H9 (cell line): ENCODE data around the gene GLB1L2. TPM values are rescaled to one million over a fixed set of nuclear protein-coding genes. Genes with fewer than 3 reads are reported as not detected.

Source experiments
- DNase-seq: peaks from one replicate; pipeline ENCODE4 v3.0.0-alpha.2; 2017
- H2AFZ ChIP-seq: one replicate; pipeline ENCODE4 v1.6.1; 2013; ENCODE audit warnings: mild to moderate bottlenecking, low read length, control low read depth, moderate library complexity
- H2AK5ac ChIP-seq: 2 replicates; pipeline ENCODE4 v1.6.1; 2013; ENCODE audit warnings: low read length, control low read depth, mixed read lengths; ENCODE audit not compliant: insufficient read length
- H2BK120ac ChIP-seq: one replicate; pipeline ENCODE4 v1.6.1; 2013; ENCODE audit warnings: low read depth, mild to moderate bottlenecking, low read length, control low read depth, inconsistent platforms; ENCODE audit not compliant: poor library complexity, severe bottlenecking
- H2BK12ac ChIP-seq: 2 replicates; pipeline ENCODE4 v1.6.1; 2013; ENCODE audit warnings: low read length, control low read depth, mixed read lengths, low read depth; ENCODE audit not compliant: insufficient read length
- H2BK15ac ChIP-seq: 2 replicates; pipeline ENCODE4 v1.6.1; 2013; ENCODE audit warnings: low read depth, low read length, control low read depth
- H2BK20ac ChIP-seq: one replicate; pipeline ENCODE4 v1.6.1; 2013; ENCODE audit warnings: low read depth, mild to moderate bottlenecking, low read length, control low read depth, inconsistent platforms; ENCODE audit not compliant: poor library complexity, severe bottlenecking
- H2BK5ac ChIP-seq: 2 replicates; pipeline ENCODE4 v1.6.1; 2013; ENCODE audit warnings: low read length, control low read depth, mixed read lengths; ENCODE audit not compliant: insufficient read length
- H3K14ac ChIP-seq: 2 replicates; pipeline ENCODE4 v1.6.1; 2013; ENCODE audit warnings: low read length, control low read depth; ENCODE audit not compliant: insufficient read depth
- H3K18ac ChIP-seq: 2 replicates; pipeline ENCODE4 v1.6.1; 2013; ENCODE audit warnings: low read depth, mild to moderate bottlenecking, mixed read lengths, low read length, control low read depth; ENCODE audit not compliant: insufficient read length
- H3K23ac ChIP-seq: 2 replicates; pipeline ENCODE4 v1.6.1; 2013; ENCODE audit warnings: low read length, control low read depth, mixed read lengths, low read depth; ENCODE audit not compliant: insufficient read length
- H3K23me2 ChIP-seq: 2 replicates; pipeline ENCODE4 v1.6.1; 2013; ENCODE audit warnings: low read depth, mild to moderate bottlenecking, mixed read lengths, low read length, control low read depth; ENCODE audit not compliant: insufficient read length, poor library complexity, severe bottlenecking
- H3K27ac ChIP-seq: 2 replicates; pipeline ENCODE4 v1.5.1; 2013; ENCODE audit warnings: low read length, control low read depth, mixed read lengths, low read depth; ENCODE audit not compliant: insufficient read length
- H3K27me3 ChIP-seq: 2 replicates; pipeline ENCODE4 v1.6.1; 2013; ENCODE audit warnings: low read length, control low read depth, inconsistent platforms; ENCODE audit not compliant: insufficient read depth
- H3K4ac ChIP-seq: 2 replicates; pipeline ENCODE4 v1.6.1; 2013; ENCODE audit warnings: low read depth, mild to moderate bottlenecking, control low read depth, inconsistent platforms, low read length, moderate library complexity
- H3K4me1 ChIP-seq: 2 replicates; pipeline ENCODE4 v1.6.1; 2013; ENCODE audit warnings: low read length, control low read depth, inconsistent platforms; ENCODE audit not compliant: insufficient read depth
- H3K4me2 ChIP-seq: 2 replicates; pipeline ENCODE4 v1.6.1; 2013; ENCODE audit warnings: low read length, control low read depth, mixed read lengths; ENCODE audit not compliant: insufficient read length, insufficient read depth
- H3K56ac ChIP-seq: 2 replicates; pipeline ENCODE4 v1.6.1; 2013; ENCODE audit warnings: low read depth, mild to moderate bottlenecking, mixed read lengths, low read length, control low read depth; ENCODE audit not compliant: insufficient read length
- H3K79me1 ChIP-seq: 2 replicates; pipeline ENCODE4 v1.6.1; 2013; ENCODE audit warnings: low read depth, mild to moderate bottlenecking, moderate library complexity, low read length, control low read depth, inconsistent platforms; ENCODE audit not compliant: insufficient read depth, poor library complexity, severe bottlenecking
- H3K79me2 ChIP-seq: 2 replicates; pipeline ENCODE4 v1.6.1; 2013; ENCODE audit warnings: low read length, control low read depth, inconsistent platforms; ENCODE audit not compliant: insufficient read depth
- H3K9ac ChIP-seq: 2 replicates; pipeline ENCODE4 v1.6.1; 2013; ENCODE audit warnings: low read length, control low read depth, mixed read lengths; ENCODE audit not compliant: insufficient read length; ENCODE audit errors: extremely low read depth
- H3K9me3 ChIP-seq: one replicate; pipeline ENCODE4 v1.6.1; 2013; ENCODE audit warnings: low read depth, low read length, inconsistent platforms; ENCODE audit not compliant: control insufficient read depth
- H3T11ph ChIP-seq: one replicate; pipeline ENCODE4 v1.6.1; 2013; ENCODE audit warnings: mild to moderate bottlenecking, low read length, control low read depth, inconsistent platforms
- H4K20me1 ChIP-seq: one replicate; pipeline ENCODE4 v1.6.1; 2013; ENCODE audit not compliant: control insufficient read depth, insufficient read length, insufficient read depth
- H4K5ac ChIP-seq: 2 replicates; pipeline ENCODE4 v1.6.1; 2013; ENCODE audit warnings: low read depth, mild to moderate bottlenecking, mixed read lengths, low read length, control low read depth; ENCODE audit not compliant: insufficient read length
- H4K8ac ChIP-seq: replicated peaks from 2 replicates; pipeline ENCODE4 v1.6.1; 2013; ENCODE audit warnings: low read length, control low read depth, mixed read lengths, low read depth; ENCODE audit not compliant: insufficient read length
- H4K91ac ChIP-seq: 2 replicates; pipeline ENCODE4 v1.6.1; 2013; ENCODE audit warnings: low read depth, mild to moderate bottlenecking, moderate library complexity, mixed read lengths, low read length, control low read depth; ENCODE audit not compliant: insufficient read length
- H3K27ac Mint-ChIP-seq, 3 experiments: 2 replicates in 2 of 3; 3 replicates in 1 of 3; pipeline ENCODE4 v1.8.0; 2020 to 2021; ENCODE audit warnings: mixed read lengths in 3 of 3, mild to moderate bottlenecking in 1 of 3, moderate library complexity in 1 of 3
- H3K27me3 Mint-ChIP-seq: 2 replicates; pipeline ENCODE4 v1.8.0; 2021; ENCODE audit warnings: low read depth, mild to moderate bottlenecking, moderate library complexity, mixed read lengths
- H3K36me3 Mint-ChIP-seq, 3 experiments: 2 replicates in 2 of 3; 3 replicates in 1 of 3; pipeline ENCODE4 v1.8.0; 2020 to 2021; ENCODE audit warnings: low read depth in 3 of 3, mixed read lengths in 3 of 3; ENCODE audit not compliant: insufficient read depth in 1 of 3
- H3K4me1 Mint-ChIP-seq, 2 experiments: 2 replicates each; pipeline ENCODE4 v1.8.0; 2020; ENCODE audit warnings: mixed read lengths in 2 of 2
- H3K4me3 Mint-ChIP-seq, 2 experiments: 2 replicates in 1 of 2; 3 replicates in 1 of 2; pipeline ENCODE4 v1.8.0; 2020 to 2021; ENCODE audit warnings: mild to moderate bottlenecking in 2 of 2, mixed read lengths in 2 of 2, moderate library complexity in 1 of 2
- H3K9me3 Mint-ChIP-seq, 2 experiments: 2 replicates in 1 of 2; 3 replicates in 1 of 2; pipeline ENCODE4 v1.8.0; 2020; ENCODE audit warnings: mild to moderate bottlenecking in 2 of 2, mixed read lengths in 2 of 2, moderate library complexity in 1 of 2
- CTCF ChIP-seq: fragments of 200-600 bp; sonication (generic); conservative IDR thresholded peaks from 3 replicates; pipeline ENCODE4 v1.8.0; 2021; ENCODE audit warnings: antibody characterized with exemption, mild to moderate bottlenecking
- WGBS: extraction: QIAGEN DNeasy Blood & Tissue Kit; methylation state at CpG from one replicate; pipeline ENCODE4 v1.1.7; 2013; ENCODE audit warnings: missing lambda C conversion rate, low lambda C conversion rate, mixed read lengths; ENCODE audit not compliant: insufficient read length; ENCODE audit errors: extremely low coverage; 5-methylcytosine and 5-hydroxymethylcytosine counted together
- total RNA-seq: library from RNA; stranded (reverse); gene quantifications from 2 replicates; pipeline ENCODE4 v1.2.1, GENCODE V29; 2021

Gene GLB1L2
- total RNA-seq, 1 experiment from 2014 or later = 2.4 TPM

- WGBS = no CpG with 5 or more reads among the region's 30 CpGs
- Histone ChIP-seq H3K23ac (no peak overlapping the region), H2BK12ac (no peak overlapping the region), H4K8ac (no peak overlapping the region), H3K4me2 (no peak overlapping the region), H3K9me3 (no peaks in the 10 kb centered on the region), H3K18ac (no peak overlapping the region), H3K27me3 (peaks cover 3% of the 10 kb centered on the region; the same call in 1 of the 2 replicates), H2AFZ (no peak overlapping the region), H2AK5ac (no peak overlapping the region), H2BK120ac (no peak overlapping the region), H4K5ac (no peak overlapping the region), H3K56ac (no peak overlapping the region), H4K20me1 (no peaks in the 10 kb centered on the region), H3K27ac (no peak overlapping the region), H3K4me1 (no peaks in the 10 kb centered on the region), H3K79me2 (no peaks in the 10 kb centered on the region), H3T11ph (no peak overlapping the region), H4K91ac (no peak overlapping the region), H3K79me1 (no peaks in the 10 kb centered on the region), H3K23me2 (no peaks in the 10 kb centered on the region), H2BK20ac (no peak overlapping the region), H2BK15ac (no peak overlapping the region), H3K4ac (no peak overlapping the region), H2BK5ac (no peak overlapping the region), H3K14ac (no peak overlapping the region), H3K9ac (no peak overlapping the region)
- Mint-ChIP-seq H3K27me3 (peaks cover 35% of the 10 kb centered on the region), H3K9me3 (no peaks in the 10 kb centered on the region), H3K4me1 (peaks cover 7 to 8% of the 10 kb centered on the region in 2 experiments), H3K36me3 (no peaks in the 10 kb centered on the region; a peak in 1 of 7 replicates), H3K27ac (peak overlapping the region in 1 of 3 experiments; percentile 76; a peak in 1 of 7 replicates), H3K4me3 (peak overlapping the region in 1 of 2 experiments; percentile 40; a peak in 1 of 5 replicates)
- peak; percentile 95 for DNase-seq
- TF ChIP-seq CTCF = peak; percentile 98
Observed at GRCh38 chr11:134360050-134360835, 28.5 kb downstream of the GLB1L2 start.
